ENCODE measurements around the gene DPAGT1. TPM values are rescaled to one million over a fixed set of nuclear protein-coding genes. Genes with fewer than 3 reads are reported as not detected.
A peak's percentile ranks its signal among the peaks of the same experiment; 100 is the strongest.

Gene DPAGT1
- total RNA-seq, 1 donor from 2014 or later: 83.4 TPM

DNA sequence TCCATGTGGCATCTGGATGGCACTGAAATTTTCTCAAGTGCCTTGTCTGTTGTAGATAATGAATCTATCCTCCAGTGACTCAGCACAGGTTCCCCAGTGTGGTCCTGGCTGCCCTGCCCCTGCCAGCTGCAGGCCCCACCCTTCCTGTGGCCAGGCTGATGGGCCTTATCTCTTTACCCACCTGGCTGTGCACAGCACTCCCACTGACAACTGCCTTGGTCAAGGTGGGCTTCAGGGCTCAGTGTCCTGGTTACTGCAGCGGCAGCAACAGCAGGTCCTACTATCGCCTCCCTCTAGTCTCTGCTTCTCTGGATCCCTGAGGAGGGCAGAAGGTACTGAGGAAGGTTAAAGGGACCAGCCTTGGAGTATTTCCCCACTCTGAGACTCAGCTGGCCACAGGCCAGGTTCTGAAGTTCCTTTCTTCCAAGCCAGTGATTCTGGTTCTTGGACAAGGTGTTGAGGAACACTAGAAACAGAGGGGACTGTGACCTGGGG, 13.9 kb downstream of the DPAGT1 start:
- H3K27me3 Mint-ChIP-seq (ENCODE audit: low read depth): no peaks in the 10 kb centered on the region
- no peaks in the 10 kb centered on the region for H3K9me3 Mint-ChIP-seq
- H3K4me3 Mint-ChIP-seq (ENCODE audit: low read depth): no peak overlapping the region
- DNase-seq (ENCODE audit: low spot score): no peak
- intact Hi-C loops (cut with micrococcal nuclease): no loop called here
- peaks cover 43% of the 10 kb centered on the region for H3K4me1 Mint-ChIP-seq (ENCODE audit: low read depth)
- H3K36me3 Mint-ChIP-seq (ENCODE audit: low read depth): peaks cover 15% of the 10 kb centered on the region
- peak overlapping the region; percentile 35 for H3K27ac Mint-ChIP-seq

DNA sequence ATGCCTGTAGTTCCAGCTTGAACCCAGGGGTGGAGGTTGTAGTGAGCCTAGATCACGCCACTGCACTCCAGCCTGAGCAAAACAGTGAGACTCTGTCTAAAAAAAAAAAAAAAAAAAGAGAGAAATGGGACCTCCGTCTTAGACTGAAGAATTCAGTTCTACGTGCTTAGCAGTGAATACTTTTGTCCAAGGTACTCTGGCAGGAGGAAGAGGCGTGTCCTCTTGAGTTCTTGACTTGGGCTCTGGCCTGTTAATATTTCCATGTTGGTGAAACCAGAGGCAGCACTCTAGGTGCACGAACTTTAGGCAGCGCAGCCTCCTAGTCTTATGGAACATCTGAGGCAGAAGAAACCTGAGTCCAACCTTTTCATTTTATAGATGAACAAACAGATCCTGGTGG, 14.5 kb downstream of the DPAGT1 start:
- intact Hi-C loops (cut with micrococcal nuclease): no loop called here
- H3K27me3 Mint-ChIP-seq (ENCODE audit: low read depth): no peaks in the 10 kb centered on the region
- peak overlapping the region; percentile 37 for H3K4me3 Mint-ChIP-seq (ENCODE audit: low read depth)
- no peak for DNase-seq (ENCODE audit: low spot score)
- peaks cover 36% of the 10 kb centered on the region for H3K4me1 Mint-ChIP-seq (ENCODE audit: low read depth)
- H3K9me3 Mint-ChIP-seq: no peaks in the 10 kb centered on the region
- peak overlapping the region; percentile 8 for H3K27ac Mint-ChIP-seq
- peaks cover 15% of the 10 kb centered on the region for H3K36me3 Mint-ChIP-seq (ENCODE audit: low read depth)

DNA sequence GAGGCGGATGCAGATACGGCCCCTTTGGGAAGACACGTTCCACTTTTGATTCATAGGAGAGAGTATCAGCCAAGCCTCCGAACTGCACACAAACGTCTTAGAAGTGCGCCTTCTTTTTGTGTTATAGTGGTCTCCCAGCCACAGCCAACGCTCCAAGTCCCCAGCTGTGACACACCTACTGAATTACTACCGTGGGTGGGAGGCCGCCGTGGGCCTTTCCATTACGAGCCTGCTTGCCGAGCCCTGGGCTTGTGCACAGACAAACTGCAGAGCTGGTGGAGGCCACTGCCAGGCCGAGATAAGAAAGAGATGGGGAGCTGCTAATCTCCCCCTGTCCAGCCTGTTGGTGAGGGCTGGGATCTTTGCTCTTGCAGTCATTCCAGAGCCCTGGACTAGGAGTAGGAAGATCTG, 16.2 kb downstream of the DPAGT1 start:
- Mint-ChIP-seq H3K9me3 (no peaks in the 10 kb centered on the region), H3K36me3 (ENCODE audit: low read depth) (peaks cover 23% of the 10 kb centered on the region), H3K27ac (peak overlapping the region; percentile 93), H3K27me3 (ENCODE audit: low read depth) (no peaks in the 10 kb centered on the region), H3K4me1 (ENCODE audit: low read depth) (peaks cover 29% of the 10 kb centered on the region), H3K4me3 (ENCODE audit: low read depth) (peak overlapping the region; percentile 96)
- no peak for DNase-seq (ENCODE audit: low spot score)
- intact Hi-C loops (cut with micrococcal nuclease): loop anchor here (1.0 to 2.0 kb wide), 4 partner anchors 10 to 67 kb away; partner anchors contain the start of genes HINFP, RPS25 and TRAPPC4

DNA sequence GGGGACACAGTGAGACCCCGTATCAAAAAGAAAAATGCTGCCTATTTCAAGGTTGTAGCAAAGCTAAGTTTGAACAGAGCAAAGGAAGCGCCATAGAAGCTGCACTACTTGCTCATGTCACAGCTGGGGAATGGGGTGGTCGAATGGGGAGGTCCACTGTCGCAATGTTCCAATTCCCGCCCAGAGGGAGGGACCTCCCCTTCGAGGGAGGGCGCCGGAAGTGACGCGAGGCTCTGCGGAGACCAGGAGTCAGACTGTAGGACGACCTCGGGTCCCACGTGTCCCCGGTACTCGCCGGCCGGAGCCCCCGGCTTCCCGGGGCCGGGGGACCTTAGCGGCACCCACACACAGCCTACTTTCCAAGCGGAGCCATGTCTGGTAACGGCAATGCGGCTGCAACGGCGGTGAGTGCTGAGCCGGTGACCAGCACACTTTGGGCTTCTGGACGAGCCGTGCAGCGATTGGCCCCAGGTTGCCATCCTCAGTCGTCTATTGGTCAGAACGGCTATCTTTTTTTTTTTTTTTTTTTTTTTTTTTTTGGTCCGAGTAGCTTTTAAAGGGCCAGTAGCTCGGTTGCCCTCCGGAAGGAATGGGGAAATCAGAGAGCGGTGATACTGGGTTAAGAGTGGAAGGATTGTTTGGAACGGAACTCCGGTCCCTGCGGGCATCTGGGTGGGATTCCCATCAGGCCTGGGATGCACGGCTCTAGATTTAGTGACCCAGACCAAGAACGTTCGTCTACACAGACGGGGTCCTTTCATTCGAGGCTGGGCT, 16.8 kb downstream of the DPAGT1 start, which contains the start of gene HMBS:
Gene HMBS (plus strand): TSS at position 219 of the 774 bp plus-strand sequence. CDS start 153 bp downstream, at position 372.
- Mint-ChIP-seq H3K4me1 (ENCODE audit: low read depth) (peaks cover 29% of the 10 kb centered on the region), H3K27me3 (ENCODE audit: low read depth) (no peaks in the 10 kb centered on the region), H3K36me3 (ENCODE audit: low read depth) (peaks cover 28% of the 10 kb centered on the region), H3K4me3 (ENCODE audit: low read depth) (peak within 1 kb of the TSS; percentile 96), H3K27ac (peak within 1 kb of the TSS; percentile 93), H3K9me3 (no peaks in the 10 kb centered on the region)
- intact Hi-C loops (cut with micrococcal nuclease): loop anchor here (1.0 to 2.0 kb wide), 5 partner anchors 10 to 66 kb away; partner anchors contain the start of genes HINFP, HYOU1, RPS25 and TRAPPC4
- DNase-seq (ENCODE audit: low spot score): peak; percentile 91

DNA sequence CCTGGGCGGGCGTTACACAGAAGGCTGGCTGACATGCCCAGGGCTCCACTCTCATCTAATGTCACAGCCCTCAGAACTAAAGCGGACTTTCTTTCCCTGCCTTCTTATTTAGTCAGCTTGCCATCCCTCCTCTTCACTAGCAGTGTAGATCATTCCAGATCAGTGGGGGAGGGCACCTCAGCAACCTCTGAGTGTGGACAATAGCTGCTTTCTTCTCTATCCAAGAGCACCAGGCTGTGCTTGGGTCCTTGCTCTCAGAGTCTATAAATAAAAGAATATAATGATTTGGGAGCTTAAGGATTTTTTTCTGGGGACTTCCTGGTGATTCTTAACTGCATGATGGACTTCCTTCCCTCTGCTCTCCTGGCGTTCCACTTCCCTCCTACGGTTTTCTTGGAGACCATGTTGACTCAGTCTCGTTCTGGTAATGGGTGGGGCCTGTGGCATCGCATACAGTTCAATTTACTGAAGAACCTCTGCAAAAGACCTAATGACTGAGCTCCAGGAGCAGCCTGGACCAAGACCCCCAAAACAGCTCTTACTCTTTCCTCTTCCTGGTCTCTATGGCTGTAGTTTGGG, 19.9 kb downstream of the DPAGT1 start:
- Mint-ChIP-seq H3K27me3 (ENCODE audit: low read depth) (no peaks in the 10 kb centered on the region), H3K27ac (peak overlapping the region; percentile 52), H3K9me3 (no peaks in the 10 kb centered on the region), H3K36me3 (ENCODE audit: low read depth) (peaks cover 55% of the 10 kb centered on the region), H3K4me1 (ENCODE audit: low read depth) (peaks cover 17% of the 10 kb centered on the region), H3K4me3 (ENCODE audit: low read depth) (no peak overlapping the region)
- no peak for DNase-seq (ENCODE audit: low spot score)
- intact Hi-C loops (cut with micrococcal nuclease): no loop called here

DNA sequence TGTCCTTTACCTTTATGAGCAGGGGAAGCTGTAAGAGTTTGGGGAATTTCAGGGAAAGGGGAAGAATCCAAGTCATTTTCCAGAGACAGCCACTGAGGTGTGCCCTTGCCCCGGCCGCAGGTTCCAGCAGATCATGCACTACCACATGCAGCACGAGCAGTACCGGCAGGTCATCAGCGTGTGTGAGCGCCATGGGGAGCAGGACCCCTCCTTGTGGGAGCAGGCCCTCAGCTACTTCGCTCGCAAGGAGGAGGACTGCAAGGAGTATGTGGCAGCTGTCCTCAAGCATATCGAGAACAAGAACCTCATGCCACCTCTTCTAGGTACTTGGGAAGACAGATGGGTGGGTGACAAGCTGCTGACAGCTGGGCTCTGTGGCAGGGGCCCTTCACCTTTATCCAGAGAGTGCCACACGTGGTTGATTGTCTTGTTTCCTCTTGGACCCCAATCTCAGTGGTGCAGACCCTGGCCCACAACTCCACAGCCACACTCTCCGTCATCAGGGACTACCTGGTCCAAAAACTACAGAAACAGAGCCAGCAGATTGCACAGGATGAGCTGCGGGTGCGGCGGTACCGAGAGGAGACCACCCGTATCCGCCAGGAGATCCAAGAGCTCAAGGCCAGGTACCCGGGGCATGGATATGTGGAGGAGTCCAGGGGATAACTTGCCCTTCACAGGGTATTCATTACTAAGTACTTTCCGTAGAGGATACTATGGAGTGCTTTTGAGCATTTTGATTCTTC, 22.8 kb downstream of the DPAGT1 start:
- no peak overlapping the region for H3K27ac Mint-ChIP-seq
- peaks cover 58% of the 10 kb centered on the region for H3K36me3 Mint-ChIP-seq (ENCODE audit: low read depth)

DNA sequence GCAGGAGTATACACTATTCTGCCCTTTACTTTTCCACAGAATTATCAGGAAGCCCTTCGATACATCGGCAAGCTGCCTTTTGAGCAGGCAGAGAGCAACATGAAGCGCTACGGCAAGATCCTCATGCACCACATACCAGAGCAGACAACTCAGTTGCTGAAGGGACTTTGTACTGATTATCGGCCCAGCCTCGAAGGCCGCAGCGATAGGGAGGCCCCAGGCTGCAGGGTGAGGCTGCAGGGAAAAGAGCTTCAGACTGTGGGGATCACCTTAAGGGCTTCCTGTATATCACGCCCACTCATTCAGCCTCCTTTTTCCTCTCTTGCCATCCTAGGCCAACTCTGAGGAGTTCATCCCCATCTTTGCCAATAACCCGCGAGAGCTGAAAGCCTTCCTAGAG, 23.8 kb downstream of the DPAGT1 start:
- Mint-ChIP-seq H3K4me3 (ENCODE audit: low read depth) (no peak overlapping the region), H3K9me3 (no peaks in the 10 kb centered on the region), H3K36me3 (ENCODE audit: low read depth) (peaks cover 64% of the 10 kb centered on the region), H3K4me1 (ENCODE audit: low read depth) (peaks cover 4% of the 10 kb centered on the region), H3K27me3 (ENCODE audit: low read depth) (no peaks in the 10 kb centered on the region), H3K27ac (no peak overlapping the region)
- intact Hi-C loops (cut with micrococcal nuclease): no loop called here
- DNase-seq (ENCODE audit: low spot score): no peak

More for the DNA sequence above, 22.8 kb downstream of the DPAGT1 start:
- DNase-seq (ENCODE audit: low spot score): no peak
- Mint-ChIP-seq H3K27me3 (ENCODE audit: low read depth) (no peaks in the 10 kb centered on the region), H3K4me3 (ENCODE audit: low read depth) (no peak overlapping the region), H3K4me1 (ENCODE audit: low read depth) (peaks cover 4% of the 10 kb centered on the region), H3K9me3 (no peaks in the 10 kb centered on the region)
- intact Hi-C loops (cut with micrococcal nuclease): no loop called here

DNA sequence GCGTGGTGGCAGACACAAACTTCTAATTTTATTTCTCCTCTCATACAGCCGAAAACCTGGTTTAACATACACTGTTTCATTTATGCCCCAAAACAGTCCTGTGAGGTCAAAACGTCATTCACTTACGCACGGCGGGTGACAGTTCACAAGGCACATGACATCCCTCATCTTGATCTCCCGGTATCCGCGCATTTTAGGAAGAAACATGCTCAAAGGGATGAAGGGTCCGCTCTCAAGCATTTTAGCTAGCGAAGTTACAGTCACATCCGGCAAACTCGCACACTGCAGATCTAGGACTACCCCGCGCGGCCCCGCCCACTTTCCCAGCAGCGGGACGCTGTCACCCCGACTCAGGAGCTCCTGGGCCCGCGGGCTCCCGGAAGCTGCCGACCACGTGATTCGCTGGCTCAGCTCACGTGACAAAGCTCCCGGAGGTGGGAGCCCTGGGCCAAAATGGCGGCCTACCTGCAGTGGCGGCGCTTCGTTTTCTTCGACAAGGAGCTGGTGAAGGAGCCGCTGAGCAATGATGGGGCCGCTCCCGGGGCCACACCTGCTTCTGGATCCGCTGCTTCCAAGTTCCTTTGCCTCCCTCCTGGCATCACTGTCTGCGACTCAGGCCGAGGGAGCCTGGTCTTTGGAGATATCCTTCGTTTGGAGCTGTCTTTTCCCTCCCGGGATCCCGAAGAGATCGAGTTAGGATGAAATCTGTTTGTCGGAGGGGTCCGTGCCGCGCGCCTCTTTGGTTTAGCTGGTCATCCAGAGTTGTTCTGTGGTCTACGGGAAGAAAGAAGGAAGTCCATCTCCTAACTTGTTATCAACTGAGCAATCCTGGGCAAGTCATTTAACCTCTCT, 34.1 kb downstream of the DPAGT1 start, which contains the start of gene VPS11:
Gene VPS11 (plus strand): TSS at position 448 of the 852 bp plus-strand sequence. CDS start 6 bp downstream, at position 454.
- Mint-ChIP-seq H3K36me3 (ENCODE audit: low read depth) (peaks cover 16% of the 10 kb centered on the region), H3K27me3 (ENCODE audit: low read depth) (no peaks in the 10 kb centered on the region), H3K27ac (peak within 1 kb of the TSS; percentile 97), H3K4me1 (ENCODE audit: low read depth) (peaks cover 23% of the 10 kb centered on the region), H3K9me3 (no peaks in the 10 kb centered on the region), H3K4me3 (ENCODE audit: low read depth) (peak within 1 kb of the TSS; percentile 92)
- DNase-seq (ENCODE audit: low spot score): peak; percentile 98
- intact Hi-C loops (cut with micrococcal nuclease): loop anchor here (1.0 to 5.0 kb wide), 7 partner anchors 10 to 265 kb away; partner anchors contain the start of genes DPAGT1, HYOU1, NLRX1 and RNF26

DNA sequence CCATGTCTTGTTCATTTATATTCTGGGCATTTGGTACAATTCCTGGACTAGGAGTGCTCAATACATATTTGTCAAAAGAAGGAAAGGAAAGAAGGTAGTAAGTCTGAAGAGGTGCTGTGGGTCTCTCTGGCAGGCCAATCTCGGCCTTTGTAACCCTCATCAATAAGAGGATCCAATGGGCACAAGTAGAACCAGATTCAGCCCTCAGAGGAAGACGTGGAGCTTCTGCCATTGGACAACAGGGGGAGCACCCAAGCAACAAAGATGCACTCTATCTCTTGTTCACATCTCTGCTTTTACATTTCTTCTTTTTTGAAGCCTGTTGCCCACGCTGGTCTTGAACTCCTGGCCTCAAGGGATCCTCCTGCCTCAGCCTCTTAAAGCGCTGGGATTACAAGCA, 36.3 kb downstream of the DPAGT1 start:
- Mint-ChIP-seq H3K4me1 (ENCODE audit: low read depth) (peaks cover 23% of the 10 kb centered on the region), H3K4me3 (ENCODE audit: low read depth) (peak overlapping the region; percentile 30), H3K36me3 (ENCODE audit: low read depth) (peaks cover 3% of the 10 kb centered on the region), H3K27me3 (ENCODE audit: low read depth) (no peaks in the 10 kb centered on the region), H3K27ac (peak overlapping the region; percentile 34), H3K9me3 (no peaks in the 10 kb centered on the region)
- DNase-seq (ENCODE audit: low spot score): peak; percentile 51
- intact Hi-C loops (cut with micrococcal nuclease): loop anchor here (1.0 to 5.0 kb wide), 2 partner anchors 132 to 267 kb away; partner anchors contain the start of gene RNF26

DNA sequence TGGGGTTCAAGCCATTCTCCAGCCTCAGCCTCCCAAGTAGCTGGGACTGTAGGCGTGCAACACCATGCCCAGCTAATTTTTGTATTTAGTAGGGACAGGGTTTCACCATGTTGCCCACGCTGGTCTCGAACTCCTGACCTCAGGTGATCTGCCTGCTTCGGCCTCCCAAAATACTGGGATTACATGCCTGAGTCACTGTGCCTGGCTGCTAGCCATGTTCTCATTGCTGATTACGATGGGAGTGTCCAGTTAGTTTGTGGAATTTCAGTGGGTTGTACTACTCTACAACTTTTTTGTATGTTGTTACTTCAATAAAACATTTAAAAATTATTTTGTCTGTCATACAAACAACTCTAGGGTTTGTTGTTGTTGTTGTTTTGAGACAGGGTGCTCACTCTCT, 38.9 kb downstream of the DPAGT1 start:
- no peak for DNase-seq (ENCODE audit: low spot score)
- no peaks in the 10 kb centered on the region for H3K27me3 Mint-ChIP-seq (ENCODE audit: low read depth)
- peaks cover 24% of the 10 kb centered on the region for H3K4me1 Mint-ChIP-seq (ENCODE audit: low read depth)
- no peak overlapping the region for H3K27ac Mint-ChIP-seq
- no peak overlapping the region for H3K4me3 Mint-ChIP-seq (ENCODE audit: low read depth)
- intact Hi-C loops (cut with micrococcal nuclease): no loop called here
- H3K36me3 Mint-ChIP-seq (ENCODE audit: low read depth): peaks cover 2% of the 10 kb centered on the region
- no peaks in the 10 kb centered on the region for H3K9me3 Mint-ChIP-seq

DNA sequence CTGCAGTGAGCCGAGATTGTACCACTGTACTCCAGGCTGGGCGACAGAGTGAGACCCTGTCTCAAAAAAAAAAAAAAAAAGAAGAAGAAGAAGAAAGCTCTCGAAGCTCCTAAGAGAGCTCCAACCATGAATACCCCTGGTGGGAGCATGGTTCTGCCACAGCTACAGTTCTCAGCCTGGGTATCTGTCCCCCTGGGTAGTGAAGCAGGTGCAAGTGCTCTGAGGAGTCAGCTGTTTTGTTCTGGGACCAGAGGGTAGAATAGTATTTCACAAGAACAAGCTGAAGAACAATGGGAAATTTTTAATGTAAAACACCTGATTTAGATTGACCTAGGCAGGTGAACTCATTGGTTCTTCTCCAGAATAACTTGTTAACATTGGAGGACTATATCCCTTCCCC, 40.4 kb downstream of the DPAGT1 start:
- Mint-ChIP-seq H3K27me3 (ENCODE audit: low read depth) (no peaks in the 10 kb centered on the region), H3K36me3 (ENCODE audit: low read depth) (peaks cover 6% of the 10 kb centered on the region), H3K4me1 (ENCODE audit: low read depth) (peaks cover 19% of the 10 kb centered on the region), H3K27ac (no peak overlapping the region), H3K9me3 (no peaks in the 10 kb centered on the region), H3K4me3 (ENCODE audit: low read depth) (no peak overlapping the region)
- intact Hi-C loops (cut with micrococcal nuclease): no loop called here
- no peak for DNase-seq (ENCODE audit: low spot score)

Data from activated T-helper 2 cell treated with anti-CD3 and anti-CD28 coated beads, Interferon-gamma antibody, Interleukin-2, Interleukin-4, amounts not matched to agents 10 μg/mL and 5 μg/mL and 100 μg/mL, durations not matched to agents 14 hours and 24 hours and 36 hours (primary cell).